ENCODE results near the gene CDK19. TPM values are rescaled to one million over a fixed set of nuclear protein-coding genes. Genes with fewer than 3 reads are reported as not detected.

CDK19 gene
- total and polyA plus RNA-seq, 2 of the 13 experiments (the other 11 are each of a cell fraction or from before 2014, with no cell fraction given): 13.4 to 27.0 TPM

GRCh38 chr6:110566346-110567125, 248.7 kb downstream of the CDK19 start (continued):
- TF ChIP-seq HNF1A (IDR thresholded peaks at IDR 0.05; ENCODE audit: low read depth): peak; percentile 36
- peak; percentile 50; the same call in 1 of the 2 replicates for TF ChIP-seq HNF1A (CRISPR knock-in tag; IDR thresholded peaks at IDR 0.05; ENCODE audit: borderline replicate concordance)
- no peak for TF ChIP-seq AKAP8 (CRISPR knock-in tag; IDR thresholded peaks at IDR 0.05)
- no peak for TF ChIP-seq ZFP36 (IDR thresholded peaks at IDR 0.05; ENCODE audit: borderline replicate concordance, low read depth, low read length, partially characterized antibody)
- no peak for TF ChIP-seq NFRKB (IDR thresholded peaks at IDR 0.05)
- TF ChIP-seq ISL2 (CRISPR knock-in tag; IDR thresholded peaks at IDR 0.05): peak; percentile 70; the same call in 1 of the 2 replicates
- TF ChIP-seq ZNF496 (CRISPR knock-in tag; IDR thresholded peaks at IDR 0.05; ENCODE audit: insufficient replicate concordance): no peak
- peak; percentile 89; the same call in 1 of the 2 replicates for TF ChIP-seq ZNF792 (CRISPR knock-in tag; IDR thresholded peaks at IDR 0.05)
- no peak for TF ChIP-seq ZNF34 (CRISPR knock-in tag; IDR thresholded peaks at IDR 0.05; ENCODE audit: borderline replicate concordance)
- TF ChIP-seq, protein P1, sequence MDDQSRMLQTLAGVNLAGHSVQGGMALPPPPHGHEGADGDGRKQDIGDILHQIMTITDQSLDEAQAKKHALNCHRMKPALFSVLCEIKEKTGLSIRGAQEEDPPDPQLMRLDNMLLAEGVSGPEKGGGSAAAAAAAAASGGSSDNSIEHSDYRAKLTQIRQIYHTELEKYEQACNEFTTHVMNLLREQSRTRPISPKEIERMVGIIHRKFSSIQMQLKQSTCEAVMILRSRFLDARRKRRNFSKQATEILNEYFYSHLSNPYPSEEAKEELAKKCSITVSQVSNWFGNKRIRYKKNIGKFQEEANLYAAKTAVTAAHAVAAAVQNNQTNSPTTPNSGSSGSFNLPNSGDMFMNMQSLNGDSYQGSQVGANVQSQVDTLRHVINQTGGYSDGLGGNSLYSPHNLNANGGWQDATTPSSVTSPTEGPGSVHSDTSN (CRISPR knock-in tag; IDR thresholded peaks at IDR 0.05; ENCODE audit: borderline replicate concordance): no peak
- TF ChIP-seq, protein P2, sequence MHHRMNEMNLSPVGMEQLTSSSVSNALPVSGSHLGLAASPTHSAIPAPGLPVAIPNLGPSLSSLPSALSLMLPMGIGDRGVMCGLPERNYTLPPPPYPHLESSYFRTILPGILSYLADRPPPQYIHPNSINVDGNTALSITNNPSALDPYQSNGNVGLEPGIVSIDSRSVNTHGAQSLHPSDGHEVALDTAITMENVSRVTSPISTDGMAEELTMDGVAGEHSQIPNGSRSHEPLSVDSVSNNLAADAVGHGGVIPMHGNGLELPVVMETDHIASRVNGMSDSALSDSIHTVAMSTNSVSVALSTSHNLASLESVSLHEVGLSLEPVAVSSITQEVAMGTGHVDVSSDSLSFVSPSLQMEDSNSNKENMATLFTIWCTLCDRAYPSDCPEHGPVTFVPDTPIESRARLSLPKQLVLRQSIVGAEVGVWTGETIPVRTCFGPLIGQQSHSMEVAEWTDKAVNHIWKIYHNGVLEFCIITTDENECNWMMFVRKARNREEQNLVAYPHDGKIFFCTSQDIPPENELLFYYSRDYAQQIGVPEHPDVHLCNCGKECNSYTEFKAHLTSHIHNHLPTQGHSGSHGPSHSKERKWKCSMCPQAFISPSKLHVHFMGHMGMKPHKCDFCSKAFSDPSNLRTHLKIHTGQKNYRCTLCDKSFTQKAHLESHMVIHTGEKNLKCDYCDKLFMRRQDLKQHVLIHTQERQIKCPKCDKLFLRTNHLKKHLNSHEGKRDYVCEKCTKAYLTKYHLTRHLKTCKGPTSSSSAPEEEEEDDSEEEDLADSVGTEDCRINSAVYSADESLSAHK (CRISPR knock-in tag; IDR thresholded peaks at IDR 0.05; ENCODE audit: borderline replicate concordance): no peak
- no peak for TF ChIP-seq YEATS4 (CRISPR knock-in tag; IDR thresholded peaks at IDR 0.05; ENCODE audit: borderline replicate concordance)
- no peak for TF ChIP-seq KLF13 (CRISPR knock-in tag; IDR thresholded peaks at IDR 0.05)
- TF ChIP-seq, protein P3, sequence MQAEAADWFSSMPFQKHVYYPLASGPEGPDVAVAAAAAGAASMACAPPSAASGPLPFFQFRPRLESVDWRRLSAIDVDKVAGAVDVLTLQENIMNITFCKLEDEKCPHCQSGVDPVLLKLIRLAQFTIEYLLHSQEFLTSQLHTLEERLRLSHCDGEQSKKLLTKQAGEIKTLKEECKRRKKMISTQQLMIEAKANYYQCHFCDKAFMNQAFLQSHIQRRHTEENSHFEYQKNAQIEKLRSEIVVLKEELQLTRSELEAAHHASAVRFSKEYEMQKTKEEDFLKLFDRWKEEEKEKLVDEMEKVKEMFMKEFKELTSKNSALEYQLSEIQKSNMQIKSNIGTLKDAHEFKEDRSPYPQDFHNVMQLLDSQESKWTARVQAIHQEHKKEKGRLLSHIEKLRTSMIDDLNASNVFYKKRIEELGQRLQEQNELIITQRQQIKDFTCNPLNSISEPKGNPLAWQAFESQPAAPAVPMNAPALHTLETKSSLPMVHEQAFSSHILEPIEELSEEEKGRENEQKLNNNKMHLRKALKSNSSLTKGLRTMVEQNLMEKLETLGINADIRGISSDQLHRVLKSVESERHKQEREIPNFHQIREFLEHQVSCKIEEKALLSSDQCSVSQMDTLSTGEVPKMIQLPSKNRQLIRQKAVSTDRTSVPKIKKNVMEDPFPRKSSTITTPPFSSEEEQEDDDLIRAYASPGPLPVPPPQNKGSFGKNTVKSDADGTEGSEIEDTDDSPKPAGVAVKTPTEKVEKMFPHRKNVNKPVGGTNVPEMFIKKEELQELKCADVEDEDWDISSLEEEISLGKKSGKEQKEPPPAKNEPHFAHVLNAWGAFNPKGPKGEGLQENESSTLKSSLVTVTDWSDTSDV (CRISPR knock-in tag; IDR thresholded peaks at IDR 0.05): no peak
- TF ChIP-seq, protein P4, sequence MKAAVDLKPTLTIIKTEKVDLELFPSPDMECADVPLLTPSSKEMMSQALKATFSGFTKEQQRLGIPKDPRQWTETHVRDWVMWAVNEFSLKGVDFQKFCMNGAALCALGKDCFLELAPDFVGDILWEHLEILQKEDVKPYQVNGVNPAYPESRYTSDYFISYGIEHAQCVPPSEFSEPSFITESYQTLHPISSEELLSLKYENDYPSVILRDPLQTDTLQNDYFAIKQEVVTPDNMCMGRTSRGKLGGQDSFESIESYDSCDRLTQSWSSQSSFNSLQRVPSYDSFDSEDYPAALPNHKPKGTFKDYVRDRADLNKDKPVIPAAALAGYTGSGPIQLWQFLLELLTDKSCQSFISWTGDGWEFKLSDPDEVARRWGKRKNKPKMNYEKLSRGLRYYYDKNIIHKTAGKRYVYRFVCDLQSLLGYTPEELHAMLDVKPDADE (CRISPR knock-in tag; IDR thresholded peaks at IDR 0.05): no peak
- no peak for TF ChIP-seq ZSCAN20 (CRISPR knock-in tag; IDR thresholded peaks at IDR 0.05; ENCODE audit: borderline replicate concordance)

Data from HepG2 (cell line).